AG09309 (cell line): ENCODE measurements around the gene AUTS2.

Experiments
- DNase-seq: peaks from one replicate; pipeline ENCODE4 v3.0.0-alpha.2; 2010; ENCODE audit warnings: low read depth
- H3K4me3 ChIP-seq: 2 replicates; pipeline ENCODE4 v1.5.1; 2011; ENCODE audit warnings: mild to moderate bottlenecking, low read depth, low read length, moderate library complexity; ENCODE audit not compliant: control insufficient read depth
- TF ChIP-seq, protein P1 (sequence below): IDR thresholded peaks from 2 replicates; pipeline ENCODE4 v1.5.1; 2011; ENCODE audit warnings: mild to moderate bottlenecking, low read depth, low read length, inconsistent platforms; ENCODE audit not compliant: insufficient read depth, control insufficient read depth; ENCODE audit errors: missing control alignments

Gene AUTS2

DNA sequence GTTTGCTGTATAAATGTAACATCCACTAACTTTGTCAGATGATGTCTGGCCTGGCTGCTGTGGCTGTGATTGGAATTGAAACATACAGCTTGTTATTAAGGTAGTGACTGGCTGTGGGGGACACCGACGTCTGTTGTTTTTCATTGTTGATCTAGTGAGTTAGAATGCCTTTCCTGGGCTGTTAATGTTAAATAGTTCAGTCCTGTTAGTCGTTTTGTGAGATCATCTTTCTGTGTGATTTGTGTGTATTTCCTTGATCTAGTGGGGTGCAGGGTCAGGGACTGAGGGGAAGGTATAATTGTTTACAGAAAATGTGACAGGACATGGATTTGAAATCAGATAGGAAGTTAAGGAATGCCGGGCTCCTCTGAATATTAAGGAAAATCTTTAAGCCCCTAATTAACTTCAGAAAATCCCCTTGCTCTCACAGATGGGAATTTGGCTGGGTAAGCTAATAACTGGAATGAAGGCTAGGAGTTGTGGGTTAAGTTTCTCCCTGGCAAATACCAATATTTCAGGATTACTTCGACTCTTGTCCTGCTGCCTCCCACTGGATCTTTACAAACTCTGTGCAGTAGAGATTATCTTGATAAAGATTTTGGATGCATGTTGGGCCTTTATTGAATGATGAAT, 163.1 kb downstream of the AUTS2 start:
- H3K4me3 ChIP-seq, result no peak overlapping the region
- TF ChIP-seq, protein P1, sequence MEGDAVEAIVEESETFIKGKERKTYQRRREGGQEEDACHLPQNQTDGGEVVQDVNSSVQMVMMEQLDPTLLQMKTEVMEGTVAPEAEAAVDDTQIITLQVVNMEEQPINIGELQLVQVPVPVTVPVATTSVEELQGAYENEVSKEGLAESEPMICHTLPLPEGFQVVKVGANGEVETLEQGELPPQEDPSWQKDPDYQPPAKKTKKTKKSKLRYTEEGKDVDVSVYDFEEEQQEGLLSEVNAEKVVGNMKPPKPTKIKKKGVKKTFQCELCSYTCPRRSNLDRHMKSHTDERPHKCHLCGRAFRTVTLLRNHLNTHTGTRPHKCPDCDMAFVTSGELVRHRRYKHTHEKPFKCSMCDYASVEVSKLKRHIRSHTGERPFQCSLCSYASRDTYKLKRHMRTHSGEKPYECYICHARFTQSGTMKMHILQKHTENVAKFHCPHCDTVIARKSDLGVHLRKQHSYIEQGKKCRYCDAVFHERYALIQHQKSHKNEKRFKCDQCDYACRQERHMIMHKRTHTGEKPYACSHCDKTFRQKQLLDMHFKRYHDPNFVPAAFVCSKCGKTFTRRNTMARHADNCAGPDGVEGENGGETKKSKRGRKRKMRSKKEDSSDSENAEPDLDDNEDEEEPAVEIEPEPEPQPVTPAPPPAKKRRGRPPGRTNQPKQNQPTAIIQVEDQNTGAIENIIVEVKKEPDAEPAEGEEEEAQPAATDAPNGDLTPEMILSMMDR, result no peak
- DNase-seq, result no peak

DNA sequence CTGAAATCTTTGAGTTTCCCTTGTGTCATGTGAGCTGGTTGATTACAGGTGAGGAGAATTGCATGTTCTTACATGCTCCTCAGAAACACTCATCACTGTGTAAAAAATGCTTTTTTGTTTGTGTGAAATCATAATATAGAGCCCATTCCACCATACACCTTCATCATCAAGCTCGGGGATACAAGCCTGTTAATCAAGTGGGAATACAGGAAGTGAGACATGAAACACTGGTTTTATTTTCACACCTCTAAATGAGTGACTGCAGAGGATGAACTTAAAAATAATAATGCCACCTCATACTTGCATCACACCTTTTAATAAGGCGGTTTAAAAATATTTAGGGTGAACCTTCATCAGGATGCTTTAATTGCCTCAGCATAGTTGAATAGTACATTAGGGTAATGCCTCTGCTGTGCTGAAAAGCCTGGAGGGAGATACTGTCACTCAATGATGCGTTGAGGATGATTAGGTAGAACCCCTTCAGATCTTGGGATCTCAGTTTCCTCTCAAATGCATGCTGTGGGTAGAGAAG, 164.6 kb downstream of the AUTS2 start:
- TF ChIP-seq, protein P1, result no peak
- DNase-seq, result no peak

DNA sequence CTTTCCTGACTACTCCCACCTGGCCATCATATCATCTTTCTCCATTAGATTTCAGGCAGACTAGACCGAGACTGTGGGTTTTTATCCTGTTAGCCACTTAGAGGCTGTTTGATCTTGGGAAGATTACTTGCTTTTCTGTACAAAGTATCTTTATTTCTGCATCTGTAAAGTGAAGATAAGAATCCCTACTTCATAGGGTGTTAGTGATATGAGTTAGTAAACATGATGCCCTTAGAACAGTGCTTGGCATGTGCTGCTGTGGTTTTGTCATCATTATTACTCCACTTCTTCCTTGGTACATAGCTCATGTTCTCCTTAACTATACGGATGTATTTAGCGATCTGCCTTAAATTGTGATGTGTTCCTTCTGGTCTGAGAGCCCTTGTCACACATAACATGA, 165.2 kb downstream of the AUTS2 start:
- no peak for DNase-seq
- TF ChIP-seq, protein P1, result no peak
- no peak overlapping the region for H3K4me3 ChIP-seq

More for the DNA sequence above, 164.6 kb downstream of the AUTS2 start:
- no peak overlapping the region for H3K4me3 ChIP-seq

DNA sequence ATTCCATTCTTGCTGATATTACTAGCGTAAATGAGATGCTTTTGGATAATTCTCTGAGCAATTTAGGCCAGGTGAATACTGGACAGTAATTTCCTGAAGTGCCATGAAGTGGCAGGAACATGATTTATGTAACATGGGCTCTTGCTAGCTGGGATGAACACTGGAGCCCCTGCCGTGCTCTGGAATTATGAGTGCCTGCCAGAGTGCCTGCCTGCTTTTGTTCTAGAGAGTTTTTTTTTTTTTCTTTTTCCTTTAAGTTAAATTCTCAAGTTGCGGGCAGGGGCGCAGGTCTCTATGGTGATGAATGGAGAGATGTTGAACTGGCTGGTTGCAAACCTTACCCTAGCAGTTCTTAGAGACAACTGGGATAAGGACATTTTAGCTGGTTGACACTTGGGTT, 165.9 kb downstream of the AUTS2 start:
- H3K4me3 ChIP-seq, result no peak overlapping the region
- TF ChIP-seq, protein P1, result no peak
- no peak for DNase-seq

DNA sequence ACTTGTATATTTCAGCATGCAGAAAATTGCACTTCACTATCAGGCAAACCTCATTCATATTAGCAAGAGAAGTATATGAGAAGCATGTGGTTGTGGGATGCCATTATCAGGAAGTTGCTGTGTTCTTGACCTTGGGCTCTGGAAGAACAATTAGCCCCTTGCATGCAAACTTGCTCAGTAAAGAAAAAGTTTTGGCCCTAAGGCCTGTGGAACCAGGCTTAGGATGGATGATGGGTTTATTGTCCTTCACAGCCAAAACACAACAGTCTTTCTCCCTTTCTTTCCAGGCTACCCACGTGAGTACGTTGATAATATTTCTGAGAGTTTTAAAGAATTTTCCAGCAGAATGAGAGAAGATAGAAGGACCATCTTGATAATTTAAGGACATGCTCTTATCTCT, 166.4 kb downstream of the AUTS2 start:
- H3K4me3 ChIP-seq, result no peak overlapping the region
- TF ChIP-seq, protein P1, result no peak
- DNase-seq, result no peak

DNA sequence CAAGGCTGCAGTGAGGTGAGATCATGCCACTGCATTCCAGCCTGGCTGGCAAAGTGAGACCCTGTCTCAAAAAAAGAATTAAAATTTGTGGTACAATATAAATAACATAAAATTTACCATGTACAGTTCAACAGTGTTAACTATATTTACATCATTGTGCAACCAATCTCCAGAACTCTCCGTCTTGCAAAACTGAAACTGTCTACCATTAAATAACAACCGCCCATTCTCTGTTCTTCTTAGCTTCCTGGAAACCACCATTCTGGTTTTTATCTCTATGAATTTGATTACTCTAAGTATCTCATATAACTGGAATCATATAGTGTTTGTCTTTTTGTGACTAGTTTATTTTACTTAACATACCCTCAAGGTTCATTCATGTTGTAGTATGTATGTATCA, 167.6 kb downstream of the AUTS2 start:
- H3K4me3 ChIP-seq, result no peak overlapping the region
- no peak for DNase-seq
- TF ChIP-seq, protein P1, result no peak
